Lung (tissue), 12 donors: ENCODE data around the gene BCAS3. TPM values are rescaled to one million over a fixed set of nuclear protein-coding genes. Genes with fewer than 3 reads are reported as not detected.
A peak's percentile ranks its signal among the peaks of the same experiment; 100 is the strongest.

Experiments used
- ATAC-seq: fragments of 200-7000 bp; cut with Tn5 transposase; one replicate; pipeline ENCODE4 v1.9.1; 2020; ENCODE audit warnings: moderate number of reproducible peaks; ENCODE audit not compliant: insufficient read depth, low FRiP score
- DNase-seq, 3 donors: peaks; one replicate each; pipeline ENCODE4 v3.0.0-alpha.2; 2013 to 2017
- H3K27ac ChIP-seq, 2 donors: one replicate each; pipeline ENCODE4 v1.5.1; 2013; ENCODE audit warnings: mild to moderate bottlenecking in 2 of 2, moderate library complexity in 2 of 2, control low read depth in 1 of 2, inconsistent platforms in 1 of 2, low read depth in 1 of 2, low read length in 1 of 2
- H3K27me3 ChIP-seq, 3 donors: one replicate each; pipeline ENCODE4 v1.5.1; 2013; ENCODE audit warnings: low read length in 2 of 3; ENCODE audit not compliant: control insufficient read depth in 3 of 3, insufficient read depth in 3 of 3
- H3K36me3 ChIP-seq, 4 donors: one replicate each; pipeline ENCODE4 v1.5.1; 2013; ENCODE audit warnings: low read length in 4 of 4, mild to moderate bottlenecking in 1 of 4, moderate library complexity in 1 of 4; ENCODE audit not compliant: control insufficient read depth in 4 of 4, insufficient read depth in 4 of 4
- H3K4me1 ChIP-seq, 5 donors: one replicate each; pipeline ENCODE4 v1.5.1; 2013; ENCODE audit warnings: low read length in 5 of 5, mild to moderate bottlenecking in 2 of 5, moderate library complexity in 1 of 5; ENCODE audit not compliant: control insufficient read depth in 5 of 5, insufficient read depth in 5 of 5
- H3K4me3 ChIP-seq: one replicate; pipeline ENCODE4 v1.5.1; 2013; ENCODE audit warnings: mild to moderate bottlenecking, control low read depth, moderate library complexity
- H3K9ac ChIP-seq, 2 donors: one replicate each; pipeline ENCODE4 v1.5.1; 2013; ENCODE audit warnings: low read length in 2 of 2, control low read depth in 1 of 2; ENCODE audit not compliant: insufficient read depth in 1 of 2
- H3K9me3 ChIP-seq, 4 donors: one replicate each; pipeline ENCODE4 v1.5.1; 2013; ENCODE audit warnings: low read length in 3 of 4, mild to moderate bottlenecking in 1 of 4, moderate library complexity in 1 of 4; ENCODE audit not compliant: control insufficient read depth in 4 of 4, insufficient read depth in 3 of 4
- WGBS, 2 donors: extraction: QIAGEN DNeasy Blood & Tissue Kit; methylation state at CpG; one replicate each; pipeline ENCODE4 v1.1.7; 2013; 5-methylcytosine and 5-hydroxymethylcytosine counted together
- polyA plus RNA-seq, 2 donors: library from polyadenylated mRNA; stranded (reverse); fragments of 200-250 nt; gene quantifications; one replicate each; pipeline ENCODE4 v1.2.1, GENCODE V29; 2013
- total RNA-seq, 2 donors: library from RNA; depleted of rRNA in 1 of 2; stranded (reverse); fragments of >200 nt in 1 of 2; gene quantifications; one replicate each; pipeline ENCODE4 v1.2.1, GENCODE V29; 2014 to 2021
- TF ChIP-seq, protein P1 (sequence below): IDR thresholded peaks from 2 replicates; pipeline ENCODE4 v1.5.1; 2012; ENCODE audit warnings: mild to moderate bottlenecking; ENCODE audit errors: control extremely low read depth, extremely low read depth
- donor health status: control.
- donor health status: control.
- donor health status: Bipolar disorder and iron deficiency.
- donor health status: healthy.
- donor health status: DM: yes; HTN: yes; CAD: no.

BCAS3 gene
- total and polyA plus RNA-seq, 4 donors, result 4.0 to 101 (median 20.3) TPM

- Histone ChIP-seq H3K9me3 (no peaks in the 10 kb centered on the region), H3K27me3 (no peaks in the 10 kb centered on the region), H3K4me3 (no peak overlapping the region), H3K36me3 (peaks cover 0 to 3% (median 0%) of the 10 kb centered on the region in 4 donors), H3K9ac (no peak overlapping the region), H3K27ac (no peak overlapping the region), H3K4me1 (peaks cover 0 to 64% (median 22%) of the 10 kb centered on the region in 5 donors)
- no peak for ATAC-seq
- WGBS, 2 donors, result 56 to 75% methylated on average over 3 of the region's 3 CpGs
- TF ChIP-seq, protein P1, sequence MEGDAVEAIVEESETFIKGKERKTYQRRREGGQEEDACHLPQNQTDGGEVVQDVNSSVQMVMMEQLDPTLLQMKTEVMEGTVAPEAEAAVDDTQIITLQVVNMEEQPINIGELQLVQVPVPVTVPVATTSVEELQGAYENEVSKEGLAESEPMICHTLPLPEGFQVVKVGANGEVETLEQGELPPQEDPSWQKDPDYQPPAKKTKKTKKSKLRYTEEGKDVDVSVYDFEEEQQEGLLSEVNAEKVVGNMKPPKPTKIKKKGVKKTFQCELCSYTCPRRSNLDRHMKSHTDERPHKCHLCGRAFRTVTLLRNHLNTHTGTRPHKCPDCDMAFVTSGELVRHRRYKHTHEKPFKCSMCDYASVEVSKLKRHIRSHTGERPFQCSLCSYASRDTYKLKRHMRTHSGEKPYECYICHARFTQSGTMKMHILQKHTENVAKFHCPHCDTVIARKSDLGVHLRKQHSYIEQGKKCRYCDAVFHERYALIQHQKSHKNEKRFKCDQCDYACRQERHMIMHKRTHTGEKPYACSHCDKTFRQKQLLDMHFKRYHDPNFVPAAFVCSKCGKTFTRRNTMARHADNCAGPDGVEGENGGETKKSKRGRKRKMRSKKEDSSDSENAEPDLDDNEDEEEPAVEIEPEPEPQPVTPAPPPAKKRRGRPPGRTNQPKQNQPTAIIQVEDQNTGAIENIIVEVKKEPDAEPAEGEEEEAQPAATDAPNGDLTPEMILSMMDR, result no peak
- no peak for DNase-seq
Observed at GRCh38 chr17:61150686-61151299, 473.1 kb downstream of the BCAS3 start.

DNA sequence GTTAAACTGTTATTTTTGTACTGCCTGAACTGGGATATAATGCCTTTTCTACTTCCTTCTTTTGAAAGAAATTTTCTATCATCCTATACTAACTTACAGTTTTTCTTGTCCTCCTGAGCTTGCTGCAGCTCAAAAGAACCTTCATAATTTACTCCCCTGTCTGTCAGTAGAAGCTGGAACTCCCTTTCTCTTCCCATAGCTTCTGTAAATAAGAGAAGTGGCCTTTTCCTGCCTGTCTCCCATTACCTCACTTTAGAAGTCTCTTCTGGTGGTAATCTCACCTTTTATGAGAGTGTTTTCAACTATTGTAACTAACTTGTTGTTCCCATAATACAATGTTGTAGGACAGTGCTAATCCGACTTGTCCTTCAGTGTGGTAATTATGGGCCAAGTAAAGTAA lies 475.2 kb downstream of the BCAS3 start:
- Histone ChIP-seq H3K9me3 (no peaks in the 10 kb centered on the region), H3K4me1 (peaks cover 0 to 72% (median 26%) of the 10 kb centered on the region in 5 donors), H3K27ac (no peak overlapping the region), H3K4me3 (no peak overlapping the region), H3K27me3 (no peaks in the 10 kb centered on the region), H3K36me3 (peaks cover 0 to 3% (median 0%) of the 10 kb centered on the region in 4 donors), H3K9ac (no peak overlapping the region)
- no peak for DNase-seq
- no peak for ATAC-seq
- TF ChIP-seq, protein P1, result no peak
- 83 to 84% methylated on average over 1 of the region's 1 CpG for WGBS, 2 donors

DNA sequence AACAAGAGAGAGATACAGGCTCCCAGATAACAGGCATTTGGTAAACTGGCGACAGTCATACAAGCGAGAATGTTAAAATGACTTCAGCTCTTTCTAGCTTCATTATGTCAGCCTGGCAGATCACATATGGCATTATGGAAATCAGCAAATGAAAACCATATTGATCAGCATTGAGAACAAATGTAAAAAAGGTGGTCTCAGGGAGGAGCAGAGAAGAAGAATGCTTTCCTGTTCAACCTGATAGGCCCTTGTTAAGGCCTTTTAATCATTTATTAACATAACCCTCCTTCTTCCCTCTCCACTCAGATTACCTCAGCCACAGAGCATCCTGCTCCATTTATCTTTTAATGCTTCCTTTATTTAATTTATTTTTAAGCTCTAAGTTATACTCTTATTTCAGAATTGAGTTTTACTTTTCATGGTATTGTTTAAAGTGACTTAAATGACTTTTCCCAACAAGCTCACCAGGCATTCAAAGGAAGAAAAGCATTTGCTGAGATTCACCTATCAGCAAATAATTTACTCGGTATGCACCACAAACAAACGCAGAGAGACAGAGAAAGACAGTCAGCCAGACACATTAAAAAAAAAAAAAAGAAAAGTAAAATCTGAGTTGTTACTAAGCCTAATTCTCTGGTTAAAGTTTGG lies 478.1 kb downstream of the BCAS3 start:
- DNase-seq, result peak in 2 of 3 donors; percentile 38 to 58
- peaks cover 0 to 3% (median 0%) of the 10 kb centered on the region in 4 donors for H3K36me3 ChIP-seq
- no peak overlapping the region for H3K4me3 ChIP-seq
- 86 to 88% methylated on average over 4 of the region's 4 CpGs for WGBS, 2 donors
- H3K9ac ChIP-seq, result peak overlapping the region in 1 of 2 donors; percentile 78
- no peaks in the 10 kb centered on the region for H3K27me3 ChIP-seq
- H3K9me3 ChIP-seq, result no peaks in the 10 kb centered on the region
- no peak overlapping the region for H3K27ac ChIP-seq
- ATAC-seq, result no peak
- TF ChIP-seq, protein P1, result no peak
- peaks cover 0 to 71% (median 23%) of the 10 kb centered on the region in 5 donors for H3K4me1 ChIP-seq
